ENCODE measurements around the gene RPS25. TPM values are rescaled to one million over a fixed set of nuclear protein-coding genes. Genes with fewer than 3 reads are reported as not detected.
A peak's percentile ranks its signal among the peaks of the same experiment; 100 is the strongest.
"Not testable (repeated sequence)": the region's sequence is repeated elsewhere in the genome, so short reads cannot be mapped to it uniquely, and the experiment has no call there.

RPS25 gene
- total RNA-seq, 1 experiment from 2014 or later = 901 TPM

DNA sequence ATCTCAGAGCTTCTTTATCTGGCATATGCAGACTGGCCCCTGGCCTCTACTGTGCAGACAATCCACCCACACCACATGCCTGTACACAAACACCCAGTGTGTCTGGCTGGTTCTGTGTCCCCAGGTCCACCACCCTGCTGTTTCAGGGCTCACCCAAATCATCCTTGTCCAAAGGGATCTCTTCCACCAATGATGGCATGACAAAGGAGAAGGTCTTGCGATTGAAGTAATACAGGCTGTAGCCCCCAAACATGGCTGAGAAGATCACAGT, 10.9 kb upstream of the RPS25 start:
- no peak overlapping the region for H3K4me3 ChIP-seq

DNA sequence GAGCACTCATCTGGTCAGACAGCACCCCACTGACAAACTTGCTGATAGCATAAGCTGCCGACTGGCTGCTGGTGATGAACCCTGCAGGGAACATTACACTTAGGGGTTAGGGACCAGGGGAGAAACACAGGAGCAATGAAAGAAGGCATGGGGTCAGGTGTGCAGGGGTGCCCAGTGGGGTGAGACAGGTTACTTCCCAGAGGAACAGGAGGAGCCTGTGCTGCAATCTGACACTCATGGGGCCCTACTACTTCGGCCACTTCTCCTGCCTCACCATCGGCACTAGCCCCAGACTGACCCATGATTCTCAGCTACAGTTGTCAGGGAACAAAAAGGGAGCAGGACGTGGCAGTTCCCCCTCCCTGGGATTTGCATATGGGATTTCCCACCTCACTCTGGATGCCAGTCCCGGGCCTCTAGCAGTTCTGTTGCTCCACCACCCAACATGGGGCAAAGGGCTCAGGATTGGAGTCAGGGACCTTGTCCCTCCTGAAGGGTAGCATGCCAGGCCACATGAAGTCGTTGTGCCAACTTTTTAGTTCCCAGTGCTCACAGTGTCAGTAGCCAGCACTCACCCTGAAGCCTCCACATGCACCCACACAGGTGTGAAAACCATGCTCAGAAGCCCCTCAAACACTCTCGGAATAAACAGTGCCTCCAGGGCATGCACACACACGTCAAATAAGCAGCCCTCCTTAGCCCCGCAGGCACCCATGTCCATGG, 10.4 kb upstream of the RPS25 start:
- H3K36me3 ChIP-seq = no peaks in the 10 kb centered on the region
- no peaks in the 10 kb centered on the region for H3K27me3 ChIP-seq
- no peaks in the 10 kb centered on the region for H3K9me3 ChIP-seq (replicated peaks)
- DNase-seq = no peak
- H3K4me1 ChIP-seq = 0 out of 2 replicates have a peak, but pooled peaks cover 5% of the 10 kb centered on the region
- H3K27ac ChIP-seq = no peak overlapping the region
- no peak overlapping the region for H3K4me3 ChIP-seq

More for the DNA sequence above, 10.9 kb upstream of the RPS25 start:
- Histone ChIP-seq H3K27me3 (no peaks in the 10 kb centered on the region), H3K9me3 (replicated peaks) (no peaks in the 10 kb centered on the region), H3K4me1 (0 out of 2 replicates have a peak, but pooled peaks cover 5% of the 10 kb centered on the region), H3K27ac (no peak overlapping the region), H3K36me3 (no peaks in the 10 kb centered on the region)
- DNase-seq = no peak

DNA sequence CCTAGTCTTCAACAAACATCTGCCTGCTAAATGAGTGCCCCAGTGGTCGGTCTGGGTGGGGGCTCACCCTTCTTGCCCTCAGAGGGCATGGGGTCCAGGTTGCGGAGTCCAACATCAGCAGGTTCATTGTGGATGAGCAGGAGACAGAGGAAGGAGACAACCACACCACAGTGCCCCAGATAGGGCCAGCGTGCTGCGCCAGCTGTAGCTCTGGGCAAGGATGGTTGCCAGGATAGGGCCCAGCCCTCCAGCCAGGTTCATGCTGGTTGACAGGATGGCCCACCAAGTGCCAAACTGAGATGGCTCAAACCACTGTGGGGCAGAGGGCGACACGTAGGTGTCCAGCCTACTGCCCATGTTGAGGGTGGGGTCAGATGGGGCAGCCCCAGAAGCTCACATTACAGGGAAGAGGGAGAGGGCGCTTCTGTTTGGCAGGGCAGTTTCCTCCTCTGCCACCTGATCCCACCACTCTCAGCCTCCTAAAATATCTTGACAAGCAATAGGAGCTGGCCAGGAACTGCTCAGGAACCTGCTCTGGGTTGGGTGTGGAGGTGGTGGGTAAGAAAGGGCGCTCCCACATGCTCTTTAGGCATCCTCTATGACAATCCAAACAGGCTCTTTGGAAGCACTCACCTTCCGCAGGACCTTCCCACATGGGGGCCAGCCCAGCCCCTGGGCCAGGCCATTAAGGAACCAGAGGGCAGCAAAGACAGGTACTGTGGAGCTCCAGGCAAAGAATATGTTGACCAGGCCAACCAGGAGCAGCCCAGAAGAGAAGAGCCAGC, 9.6 kb upstream of the RPS25 start:
- no peak overlapping the region for H3K4me3 ChIP-seq
- H3K27ac ChIP-seq = no peak overlapping the region
- H3K9me3 ChIP-seq (replicated peaks) = no peaks in the 10 kb centered on the region
- no peaks in the 10 kb centered on the region for H3K36me3 ChIP-seq
- 0 out of 2 replicates have a peak, but pooled peaks cover 5% of the 10 kb centered on the region for H3K4me1 ChIP-seq
- DNase-seq = no peak
- no peaks in the 10 kb centered on the region for H3K27me3 ChIP-seq

DNA sequence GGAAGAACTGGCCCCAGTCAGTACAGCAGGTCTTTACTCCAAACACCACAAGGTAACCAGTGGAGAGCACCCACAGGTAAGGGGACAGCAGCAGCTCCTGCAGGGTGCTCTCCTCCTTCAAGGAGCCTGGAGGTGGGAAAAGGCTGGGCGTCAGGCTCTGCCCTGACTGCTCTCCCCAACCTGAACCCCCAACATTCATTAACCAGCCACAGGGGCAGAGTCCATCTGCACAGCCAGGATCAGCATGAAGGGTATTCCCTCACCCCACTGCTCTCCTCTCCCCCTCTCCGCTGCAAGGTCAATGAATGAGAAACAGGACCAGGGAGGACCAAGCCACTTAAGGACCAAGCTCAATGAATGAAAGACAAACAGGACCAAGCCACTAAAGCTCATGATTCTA, 8.8 kb upstream of the RPS25 start:
- no peaks in the 10 kb centered on the region for H3K9me3 ChIP-seq (replicated peaks)
- no peak for DNase-seq
- 0 out of 2 replicates have a peak, but pooled peaks cover 5% of the 10 kb centered on the region for H3K4me1 ChIP-seq
- H3K27me3 ChIP-seq = no peaks in the 10 kb centered on the region
- H3K27ac ChIP-seq = no peak overlapping the region
- no peak overlapping the region for H3K4me3 ChIP-seq
- no peaks in the 10 kb centered on the region for H3K36me3 ChIP-seq

DNA sequence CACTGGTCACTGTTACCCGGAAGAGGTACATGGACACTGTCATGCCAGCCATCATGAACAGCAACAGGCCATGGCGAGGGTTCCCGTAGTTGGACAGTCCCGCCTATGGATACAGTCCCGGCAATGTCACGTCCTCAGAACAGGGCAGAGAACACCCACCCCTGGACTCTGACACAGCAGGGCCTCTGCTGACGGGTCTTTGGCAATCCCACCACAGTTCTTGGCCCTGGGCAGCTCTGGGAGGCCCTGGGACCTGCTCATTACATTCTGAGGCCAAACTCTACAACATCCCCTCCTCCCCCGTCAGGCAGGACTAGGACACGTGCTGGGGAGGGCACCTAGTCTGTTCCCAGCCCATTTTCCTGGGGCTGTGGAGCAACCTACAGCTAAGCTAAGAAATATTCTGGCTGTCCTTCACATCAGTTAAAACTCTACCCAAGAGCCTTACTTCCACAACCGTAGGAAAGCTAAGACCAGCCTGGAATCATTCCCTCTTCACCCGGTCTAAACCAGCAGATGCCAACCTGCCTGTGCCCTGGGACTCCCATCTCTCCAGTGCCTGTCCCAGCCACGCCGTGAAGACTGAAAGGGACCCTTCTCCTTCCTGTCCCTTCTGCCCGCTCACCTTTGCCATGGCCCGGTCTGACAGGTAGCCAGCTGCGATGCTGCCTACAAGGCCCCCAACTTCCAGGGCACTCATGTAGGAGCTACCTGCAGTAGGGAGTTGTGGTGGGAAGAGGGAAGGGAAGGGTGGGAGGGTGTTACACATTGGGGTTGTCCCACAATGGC, 8.0 kb upstream of the RPS25 start:
- no peaks in the 10 kb centered on the region for H3K9me3 ChIP-seq (replicated peaks)
- DNase-seq = no peak
- no peaks in the 10 kb centered on the region for H3K36me3 ChIP-seq
- no peaks in the 10 kb centered on the region for H3K4me1 ChIP-seq
- H3K27me3 ChIP-seq = no peaks in the 10 kb centered on the region
- no peak overlapping the region for H3K4me3 ChIP-seq
- no peak overlapping the region for H3K27ac ChIP-seq

DNA sequence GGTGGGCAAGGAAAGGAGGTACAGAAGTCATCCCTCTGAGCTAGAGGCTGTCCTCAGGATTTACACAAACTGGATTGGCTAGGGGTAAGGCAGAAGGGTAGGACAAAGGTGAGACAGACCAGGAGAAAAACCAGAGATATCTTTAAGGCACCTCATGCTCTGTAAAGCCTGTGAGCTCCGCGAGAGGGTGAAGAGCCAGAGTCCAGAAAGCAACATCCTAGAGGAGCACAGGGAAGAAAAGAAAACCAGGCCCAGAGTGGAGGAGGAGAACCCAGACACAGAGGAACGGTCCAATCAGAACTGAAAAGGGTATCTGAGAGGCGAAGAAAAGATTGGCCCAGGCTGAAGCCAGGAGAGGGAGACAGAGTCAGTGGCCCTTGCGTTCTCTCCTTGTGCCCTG, 7.4 kb upstream of the RPS25 start:
- H3K36me3 ChIP-seq = no peaks in the 10 kb centered on the region
- H3K9me3 ChIP-seq (replicated peaks) = no peaks in the 10 kb centered on the region

DNA sequence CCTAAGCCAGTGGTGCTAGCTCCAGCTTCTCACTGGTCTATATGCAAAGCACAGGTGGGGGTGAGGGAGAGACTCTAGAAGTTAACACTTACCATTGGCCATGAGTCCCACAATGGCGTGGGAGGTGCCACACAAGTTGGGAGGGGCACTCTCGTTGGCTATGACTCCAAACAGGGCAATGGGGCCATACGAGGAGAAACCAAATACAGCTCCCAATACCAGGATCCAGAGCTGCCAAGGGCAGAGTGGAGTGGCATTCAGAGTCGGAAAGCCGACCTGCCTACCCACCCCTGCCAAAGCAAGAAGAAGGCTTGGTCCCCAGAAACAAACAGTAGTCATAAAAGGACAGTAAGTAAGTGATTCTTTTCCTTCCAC, 6.9 kb upstream of the RPS25 start:
- H3K36me3 ChIP-seq = no peaks in the 10 kb centered on the region
- no peaks in the 10 kb centered on the region; the same call in 1 of the 2 replicates for H3K4me1 ChIP-seq
- no peaks in the 10 kb centered on the region for H3K27me3 ChIP-seq
- H3K27ac ChIP-seq = no peak overlapping the region
- H3K9me3 ChIP-seq (replicated peaks) = no peaks in the 10 kb centered on the region
- no peak for DNase-seq
- no peak overlapping the region for H3K4me3 ChIP-seq

More for the DNA sequence above, 7.4 kb upstream of the RPS25 start:
- Histone ChIP-seq H3K27me3 (no peaks in the 10 kb centered on the region), H3K4me3 (no peak overlapping the region), H3K27ac (no peak overlapping the region), H3K4me1 (no peaks in the 10 kb centered on the region)
- DNase-seq = no peak

DNA sequence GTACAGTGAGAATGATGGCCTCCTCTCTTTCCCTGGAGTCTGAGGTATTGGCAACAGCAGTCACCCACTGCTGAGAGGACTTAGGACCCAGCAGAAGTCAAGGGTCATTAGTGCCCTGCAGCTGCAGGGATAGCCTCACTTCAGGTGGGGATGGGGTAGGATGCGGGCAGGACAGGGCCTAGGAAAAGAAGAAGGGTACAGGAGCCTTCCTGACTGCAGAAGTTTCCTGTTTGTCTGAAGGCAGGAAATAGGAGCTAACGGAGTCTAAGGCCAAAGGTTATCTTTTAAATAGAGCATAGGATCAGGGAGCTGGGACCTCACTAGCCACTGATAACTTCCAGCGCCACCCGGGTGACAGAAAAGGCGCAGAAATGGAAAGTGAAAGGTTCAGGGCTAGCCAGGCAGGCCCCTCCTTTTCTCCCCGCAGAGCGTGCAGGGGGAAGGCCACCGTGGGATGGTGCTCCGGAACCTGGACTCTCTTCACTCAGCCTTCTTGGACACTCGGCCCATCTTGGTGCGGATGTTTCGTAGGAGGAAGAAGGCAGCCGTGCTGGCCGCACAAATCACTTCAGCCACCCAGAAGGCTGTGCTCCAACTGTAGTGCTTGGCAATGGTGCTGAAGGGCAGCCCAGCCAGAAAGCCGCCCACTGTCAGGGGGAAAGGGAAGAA, 6.4 kb upstream of the RPS25 start:
- no peak overlapping the region for H3K27ac ChIP-seq
- DNase-seq = no peak
- H3K36me3 ChIP-seq = no peaks in the 10 kb centered on the region
- H3K4me3 ChIP-seq = no peak overlapping the region
- no peaks in the 10 kb centered on the region for H3K9me3 ChIP-seq (replicated peaks)
- H3K4me1 ChIP-seq = no peaks in the 10 kb centered on the region; the same call in 1 of the 2 replicates
- no peaks in the 10 kb centered on the region for H3K27me3 ChIP-seq

DNA sequence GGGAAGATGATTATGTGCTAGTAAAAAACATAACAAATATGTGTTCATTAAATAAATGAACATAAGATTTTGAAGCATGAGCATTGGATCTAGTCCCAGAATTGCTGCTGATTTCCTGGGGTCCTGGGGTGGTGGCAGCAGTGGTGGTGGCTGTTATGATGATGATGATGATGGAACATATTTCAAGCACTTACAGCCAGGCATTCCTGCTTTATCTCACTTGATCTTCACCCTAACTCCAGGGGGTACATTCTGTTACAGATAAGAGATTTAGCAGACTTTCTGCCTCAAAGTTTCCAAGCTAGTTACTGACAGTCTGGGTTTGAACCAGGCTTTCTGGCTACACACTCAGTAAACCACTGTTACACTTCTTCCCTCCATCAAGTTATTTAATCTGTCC, 5.6 kb upstream of the RPS25 start:
- Histone ChIP-seq H3K4me1 (no peaks in the 10 kb centered on the region; the same call in 1 of the 2 replicates), H3K36me3 (no peaks in the 10 kb centered on the region), H3K27me3 (no peaks in the 10 kb centered on the region), H3K4me3 (no peak overlapping the region), H3K27ac (no peak overlapping the region), H3K9me3 (replicated peaks) (no peaks in the 10 kb centered on the region)
- DNase-seq = no peak

DNA sequence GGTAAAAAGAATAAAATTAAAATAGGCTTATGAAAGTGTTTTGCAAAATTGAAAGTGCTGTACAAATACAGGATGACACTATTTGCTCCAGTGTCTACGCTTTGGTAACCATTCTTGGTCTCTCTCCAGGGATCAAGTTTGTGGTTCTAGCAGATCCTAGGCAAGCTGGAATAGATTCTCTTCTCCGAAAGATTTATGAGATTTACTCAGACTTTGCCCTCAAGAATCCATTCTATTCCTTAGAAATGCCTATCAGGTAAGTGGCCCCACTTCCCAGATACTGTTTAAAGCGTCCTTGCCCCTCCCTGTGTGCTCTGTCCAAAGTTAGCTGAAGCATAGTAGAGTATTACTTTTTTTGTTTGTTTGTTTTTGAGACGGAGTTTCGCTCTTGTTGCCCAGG, 3.5 kb upstream of the RPS25 start:
- Histone ChIP-seq H3K27ac (no peak overlapping the region), H3K27me3 (no peaks in the 10 kb centered on the region), H3K4me1 (no peaks in the 10 kb centered on the region; the same call in 1 of the 2 replicates), H3K36me3 (peaks cover 8% of the 10 kb centered on the region; the same call in 1 of the 2 replicates), H3K4me3 (no peak overlapping the region), H3K9me3 (replicated peaks) (no peaks in the 10 kb centered on the region)
- no peak for DNase-seq

DNA sequence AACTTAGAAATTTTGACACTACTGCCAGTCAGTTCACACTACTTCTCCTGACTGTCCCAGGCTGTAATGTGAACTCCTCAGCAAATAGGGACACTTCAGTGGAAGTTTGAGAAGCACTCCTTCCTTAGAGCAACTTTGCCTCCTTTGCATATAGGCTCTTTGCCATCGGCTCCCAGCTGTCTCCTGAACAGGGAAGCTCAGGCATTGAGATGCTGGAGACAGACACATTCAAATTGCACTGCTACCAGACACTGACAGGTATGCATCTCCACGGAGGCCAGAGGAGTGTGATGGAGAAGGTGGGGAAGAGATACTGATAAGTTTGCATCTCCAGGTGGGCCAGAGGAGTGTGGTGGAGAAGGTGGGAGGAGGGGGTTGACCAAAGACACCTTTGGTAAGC, 1.9 kb upstream of the RPS25 start:
- Histone ChIP-seq H3K9me3 (replicated peaks) (no peaks in the 10 kb centered on the region), H3K4me3 (peak overlapping the region; percentile 80), H3K36me3 (peaks cover 24% of the 10 kb centered on the region)

DNA sequence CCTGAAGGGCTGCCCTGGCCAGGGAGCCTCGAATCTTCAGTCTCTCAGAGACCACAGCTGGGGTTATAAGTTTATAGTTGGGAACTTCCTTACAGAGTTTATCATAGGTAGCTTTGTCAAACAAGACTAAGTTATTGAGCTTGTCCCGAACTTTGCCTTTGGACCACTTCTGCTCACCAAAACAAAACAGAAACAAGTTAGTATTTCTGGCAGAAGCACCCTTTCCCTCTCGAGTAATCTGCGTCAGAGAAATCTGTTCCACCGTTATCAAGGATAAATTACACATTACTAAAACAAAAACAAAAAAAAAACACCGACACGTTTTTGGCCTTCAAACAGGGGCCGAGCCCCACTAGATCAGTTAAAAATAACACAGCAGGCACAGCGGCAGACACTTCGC, 766 bp downstream of the RPS25 start:
- Histone ChIP-seq H3K4me3 (peak overlapping the region; percentile 80), H3K27ac (peak overlapping the region; percentile 70; the same call in 1 of the 2 replicates), H3K36me3 (peaks cover 41% of the 10 kb centered on the region)
- not testable (repeated sequence) for H3K4me1 ChIP-seq; H3K27me3 ChIP-seq; DNase-seq; H3K9me3 ChIP-seq (replicated peaks)

More for the DNA sequence above, 1.9 kb upstream of the RPS25 start:
- no peaks in the 10 kb centered on the region; the same call in 1 of the 2 replicates for H3K4me1 ChIP-seq
- no peaks in the 10 kb centered on the region for H3K27me3 ChIP-seq
- no peak for DNase-seq
- H3K27ac ChIP-seq = no peak overlapping the region

DNA sequence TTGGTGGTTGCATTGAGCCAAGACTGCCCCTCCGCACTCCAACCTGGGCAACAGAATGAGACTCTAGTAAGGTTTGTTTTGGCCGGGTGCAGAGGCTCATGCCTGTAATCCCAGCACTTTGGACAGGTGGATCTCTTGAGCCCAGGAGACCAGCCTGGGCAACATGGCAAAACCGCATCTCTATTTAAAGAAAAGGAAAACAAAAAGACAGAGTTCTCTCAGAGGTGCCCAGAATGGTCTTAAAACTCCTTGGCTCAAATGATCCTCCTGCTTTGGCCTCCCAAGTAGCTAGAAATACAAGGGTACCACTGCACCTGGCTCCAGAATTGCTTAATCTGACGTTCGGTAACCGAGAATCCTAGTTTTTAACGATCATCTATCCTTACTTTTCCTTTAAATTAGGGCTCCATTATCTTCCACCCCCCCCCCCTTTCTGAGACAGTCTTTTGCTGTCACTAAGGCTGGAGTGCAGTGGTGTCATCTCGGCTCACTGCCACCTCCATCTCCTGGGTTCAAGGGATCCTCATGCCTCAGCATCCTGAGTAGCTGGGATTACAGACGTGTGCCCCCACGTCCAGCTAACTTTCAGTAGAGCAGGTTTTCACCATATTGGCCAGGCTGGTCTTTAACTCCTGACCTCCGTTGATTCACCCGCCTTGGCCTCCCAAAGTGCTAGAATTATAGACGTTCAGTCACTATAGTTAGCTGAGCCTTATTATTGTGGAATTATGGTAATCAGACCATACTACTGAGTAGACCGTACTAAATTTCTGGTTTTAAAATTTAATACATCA, 1.7 kb downstream of the RPS25 start:
- H3K27me3 ChIP-seq = no peaks in the 10 kb centered on the region
- H3K4me3 ChIP-seq = no peak overlapping the region; the same call in 1 of the 2 replicates
- no peak for DNase-seq
- H3K27ac ChIP-seq = no peak overlapping the region
- H3K36me3 ChIP-seq = peaks cover 41% of the 10 kb centered on the region
- no peaks in the 10 kb centered on the region; the same call in 1 of the 2 replicates for H3K4me1 ChIP-seq
- H3K9me3 ChIP-seq (replicated peaks) = no peaks in the 10 kb centered on the region
